Measurements from ENCODE around the gene GUCY2C.
A peak's percentile ranks its signal among the peaks of the same experiment; 100 is the strongest.

GUCY2C gene

DNA sequence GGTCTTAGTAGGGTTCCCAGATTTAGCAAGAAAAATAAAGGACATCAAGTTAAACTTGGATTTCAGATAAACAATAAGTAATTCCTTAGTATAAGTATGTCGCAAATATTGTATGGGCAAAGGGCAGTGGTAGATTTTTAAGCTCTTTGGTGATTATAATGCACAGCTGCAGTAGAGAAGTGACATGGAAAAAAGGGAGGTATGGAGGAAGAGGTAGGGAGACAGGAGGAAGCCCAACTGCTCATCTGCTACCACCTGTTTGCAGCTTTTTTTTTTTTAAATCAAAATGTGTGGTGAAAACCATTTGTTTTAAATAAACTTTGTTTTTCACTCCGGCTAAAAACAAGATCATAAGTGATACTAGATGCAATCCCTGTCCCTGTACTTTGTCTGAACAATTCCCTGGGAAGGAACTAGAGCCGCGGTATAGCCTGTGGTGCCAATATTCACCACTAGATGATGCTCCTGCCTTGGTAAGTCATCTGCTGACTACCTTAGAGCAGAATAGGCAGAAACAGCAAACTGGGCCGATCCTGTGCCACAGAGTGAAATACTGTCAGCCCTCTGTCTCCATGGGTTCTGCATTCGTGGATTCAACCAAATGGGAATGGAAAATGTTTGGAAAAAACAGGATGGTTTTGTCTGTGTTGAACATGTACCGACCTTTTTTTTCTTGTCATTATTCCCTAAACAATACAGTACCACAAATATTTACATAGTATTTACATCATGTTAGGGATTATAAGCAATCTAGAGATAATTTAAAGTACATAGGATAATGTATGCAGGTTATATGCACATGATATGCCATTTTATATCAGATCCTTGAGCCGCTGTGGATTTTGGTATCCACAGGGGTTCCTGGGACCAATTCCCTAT, 66.3 kb downstream of the GUCY2C start:
- peak; percentile 18 to 30 for DNase-seq (ENCODE audit: low read depth in 2 of 2, low spot score in 1 of 2)

DNA sequence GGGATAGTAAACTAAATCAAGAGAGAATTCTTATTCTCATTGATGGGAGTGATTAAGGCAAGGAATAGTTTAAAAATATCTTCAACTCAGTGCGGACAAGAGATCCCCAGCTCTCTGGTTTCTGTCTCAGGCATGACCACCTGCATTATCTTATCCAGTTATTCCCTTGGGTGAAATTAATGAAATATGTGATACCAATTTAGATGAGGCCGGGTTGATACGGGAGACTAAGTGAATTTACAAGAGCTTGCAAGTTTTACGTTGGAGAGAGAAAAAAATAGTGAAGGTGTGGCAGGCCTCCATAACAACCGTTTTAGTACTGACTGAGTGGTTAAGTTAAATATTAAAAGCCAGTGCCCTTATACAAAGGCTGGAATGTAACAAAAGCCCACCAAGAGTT, 67.6 kb downstream of the GUCY2C start:
- no peak for DNase-seq (ENCODE audit: low read depth in 2 of 2, low spot score in 1 of 2)

DNA sequence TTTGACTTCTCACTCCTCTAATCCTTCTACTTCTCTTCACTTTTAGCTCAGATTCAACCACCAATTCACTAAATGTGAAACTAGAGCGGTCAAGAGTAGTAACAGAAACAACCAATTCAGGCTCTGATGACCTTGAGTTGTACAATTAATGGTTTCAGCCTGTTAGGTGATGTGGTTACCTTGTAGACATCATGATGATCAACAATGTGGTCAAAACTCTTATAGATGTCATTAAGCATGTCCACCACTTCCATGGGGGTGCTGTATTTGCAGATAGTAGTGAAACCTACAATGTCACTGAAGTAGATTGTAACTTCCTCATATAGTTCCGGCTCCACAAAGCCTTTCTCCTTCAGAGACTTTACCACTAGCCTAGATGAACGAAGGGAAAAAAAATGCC, 74.6 kb downstream of the GUCY2C start:
- DNase-seq (ENCODE audit: low read depth in 2 of 2, low spot score in 1 of 2), result no peak

DNA sequence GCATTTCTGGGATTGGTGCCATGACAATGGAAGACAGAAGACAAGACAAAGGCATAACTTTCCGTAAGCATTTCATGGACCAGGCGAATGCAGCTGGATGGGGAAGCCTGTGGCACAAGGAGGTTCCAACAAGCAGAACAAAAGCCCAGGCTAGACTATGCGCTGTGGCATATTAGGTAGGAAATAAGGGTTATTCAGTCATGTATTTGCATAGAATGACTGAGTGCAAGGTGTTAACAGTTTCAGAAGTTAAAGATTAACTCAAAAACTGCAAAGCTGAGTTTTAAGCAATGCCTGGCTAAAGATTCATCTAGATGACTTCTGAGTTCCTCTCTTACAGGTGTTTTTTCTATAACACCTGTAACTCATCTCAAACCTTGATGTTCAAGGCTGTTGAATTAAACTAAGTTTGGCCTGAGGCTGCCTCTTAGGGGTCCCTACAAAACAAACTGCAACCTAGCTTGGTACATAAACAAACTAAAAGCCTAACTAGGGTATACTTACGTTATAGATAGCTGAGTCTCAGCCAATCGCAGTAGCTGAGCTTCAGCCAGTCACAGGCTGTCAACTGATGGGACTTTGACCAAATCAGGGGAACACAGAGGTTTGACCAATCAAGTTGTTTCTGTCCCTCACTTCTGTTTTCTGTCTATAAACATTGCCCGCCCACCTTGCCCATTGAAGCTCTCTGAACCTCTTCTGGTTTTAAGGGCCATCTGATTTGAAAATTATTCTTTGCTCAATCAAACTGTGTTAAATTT, 76.5 kb downstream of the GUCY2C start:
- no peak for DNase-seq (ENCODE audit: low read depth in 2 of 2, low spot score in 1 of 2)

DNA sequence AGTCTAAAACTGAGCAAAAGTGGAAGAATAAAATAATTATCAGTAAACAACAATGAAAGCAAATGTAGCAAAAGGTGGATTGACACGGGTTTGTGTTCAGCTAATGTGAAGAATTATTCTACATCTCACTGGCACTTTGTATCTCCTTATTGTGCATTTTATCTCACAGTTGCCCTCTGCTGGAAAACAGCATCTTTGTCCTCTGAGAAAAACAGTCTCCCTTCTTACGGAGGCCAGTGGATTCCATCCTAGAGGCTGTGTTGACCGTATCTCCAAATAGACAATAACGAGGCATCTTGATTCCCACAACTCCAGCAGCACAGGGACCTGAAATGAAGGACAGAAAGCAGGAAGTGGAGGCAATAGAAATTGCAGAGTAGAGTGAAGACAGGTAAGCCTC, 77.4 kb downstream of the GUCY2C start:
- no peak for DNase-seq (ENCODE audit: low read depth in 2 of 2, low spot score in 1 of 2)

DNA sequence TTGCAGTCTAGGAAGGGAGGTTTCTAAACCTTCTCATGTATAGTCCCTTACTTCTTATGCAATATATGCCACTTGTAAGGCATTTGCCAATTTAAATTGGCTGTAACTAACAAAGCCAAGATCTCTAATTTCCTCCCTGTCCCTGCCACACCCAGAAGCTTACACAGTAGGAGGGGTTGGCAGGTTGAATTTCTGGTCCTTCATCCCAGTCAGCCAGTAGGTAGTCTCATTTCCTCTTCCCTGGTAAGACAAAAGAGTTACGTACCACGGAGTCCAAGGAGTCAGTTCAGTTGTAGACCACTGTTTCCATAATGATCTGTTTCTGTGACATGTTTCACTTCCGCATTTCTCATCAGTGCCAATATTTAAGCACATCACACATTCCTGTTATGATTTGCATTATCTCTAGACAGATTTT, 81.7 kb downstream of the GUCY2C start:
- DNase-seq (ENCODE audit: low read depth in 2 of 2, low spot score in 1 of 2), result no peak

DNA sequence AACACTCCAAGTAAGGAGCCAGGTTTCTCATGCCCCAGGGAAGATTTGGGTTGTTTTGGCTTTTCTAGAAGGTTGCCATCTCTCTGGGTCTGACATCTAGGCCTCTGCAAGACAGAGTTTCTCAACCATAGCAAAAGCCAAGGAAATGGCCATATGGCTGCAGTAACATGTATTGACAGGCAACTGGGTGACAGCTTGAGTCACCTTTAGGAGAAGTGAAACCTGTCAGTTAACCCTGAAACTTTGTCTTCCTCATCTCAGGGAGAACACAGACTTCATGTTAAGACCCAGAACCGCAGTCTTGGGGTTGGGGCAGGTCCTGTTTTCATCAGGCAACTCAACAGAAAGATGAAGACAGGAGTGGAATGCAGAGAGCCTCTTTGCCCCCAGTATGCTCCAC, 82.7 kb downstream of the GUCY2C start:
- no peak for DNase-seq (ENCODE audit: low read depth in 2 of 2, low spot score in 1 of 2)

DNA sequence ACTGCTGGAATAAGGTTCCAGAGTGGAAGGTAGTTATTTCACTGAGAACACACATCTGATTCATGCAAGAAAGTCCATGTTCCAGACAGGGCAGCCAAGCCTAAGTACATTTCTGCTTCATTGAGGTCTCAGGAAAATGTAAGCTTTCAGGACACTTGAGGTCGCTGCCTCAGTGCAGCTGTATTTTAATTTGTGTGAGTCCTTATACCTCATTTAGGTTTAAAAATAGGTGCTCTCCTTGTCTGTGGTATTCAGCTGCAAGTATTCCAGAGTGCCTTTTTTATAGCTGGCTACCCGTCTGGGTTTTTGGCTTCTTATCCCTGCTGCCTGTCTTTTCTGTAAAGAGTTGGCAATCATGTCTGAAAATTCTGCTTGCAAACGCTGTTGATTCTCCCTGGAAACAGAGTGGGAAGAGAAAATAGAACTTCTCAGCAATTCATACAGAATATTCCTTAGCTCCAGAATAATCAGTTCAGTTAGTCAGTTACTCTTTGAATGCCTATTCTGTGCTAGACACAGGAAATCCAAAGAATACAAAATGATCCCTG, 83.4 kb downstream of the GUCY2C start:
- no peak for DNase-seq (ENCODE audit: low read depth in 2 of 2, low spot score in 1 of 2)

DNA sequence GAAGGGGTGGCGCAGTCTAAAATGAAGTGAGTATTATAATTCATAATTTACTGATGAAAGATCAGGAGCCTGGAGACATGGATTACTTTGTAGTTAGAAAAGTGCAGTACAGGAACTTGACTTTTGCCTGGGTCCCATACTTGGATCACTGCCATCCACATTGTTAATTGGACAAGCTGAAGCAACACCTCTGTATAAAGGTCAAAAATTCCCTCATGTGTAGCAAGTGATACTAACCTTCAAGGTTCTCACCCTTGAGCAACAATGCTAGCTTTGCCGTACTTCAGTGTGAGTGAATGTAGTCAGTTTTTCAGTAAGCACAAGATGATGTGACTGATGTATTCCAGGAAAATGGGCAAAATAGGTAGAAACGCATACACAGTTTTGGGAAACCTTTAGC, 84.1 kb downstream of the GUCY2C start:
- DNase-seq (ENCODE audit: low read depth in 2 of 2, low spot score in 1 of 2), result no peak

DNA sequence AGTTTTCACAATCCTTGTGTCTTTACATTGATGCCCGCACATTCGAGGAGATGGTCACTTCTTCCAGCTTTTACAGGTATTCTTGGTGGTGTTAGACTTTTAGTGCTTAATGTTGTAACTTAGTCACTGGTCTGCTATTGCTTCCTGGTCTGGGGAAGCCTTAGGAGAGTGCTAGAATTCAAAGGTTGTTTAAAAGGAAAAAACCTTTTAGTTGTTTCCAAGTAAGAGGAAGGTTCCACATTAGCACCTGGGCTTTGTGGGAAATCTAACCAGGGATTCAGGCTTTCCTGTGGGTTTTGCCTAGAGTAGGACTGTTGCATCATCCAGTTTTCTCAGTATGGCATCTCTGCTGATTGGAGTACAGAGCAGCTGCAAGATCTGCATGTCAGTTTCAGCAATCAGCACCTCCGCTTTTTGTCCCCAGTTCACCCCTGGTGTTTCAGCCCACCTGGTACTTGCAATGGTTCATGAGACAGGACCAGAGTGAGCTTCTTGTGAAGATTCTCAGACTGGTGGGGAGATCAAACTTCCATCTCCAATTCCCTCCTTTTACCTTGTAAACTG, 84.7 kb downstream of the GUCY2C start:
- DNase-seq (ENCODE audit: low read depth in 2 of 2, low spot score in 1 of 2), result no peak

DNA sequence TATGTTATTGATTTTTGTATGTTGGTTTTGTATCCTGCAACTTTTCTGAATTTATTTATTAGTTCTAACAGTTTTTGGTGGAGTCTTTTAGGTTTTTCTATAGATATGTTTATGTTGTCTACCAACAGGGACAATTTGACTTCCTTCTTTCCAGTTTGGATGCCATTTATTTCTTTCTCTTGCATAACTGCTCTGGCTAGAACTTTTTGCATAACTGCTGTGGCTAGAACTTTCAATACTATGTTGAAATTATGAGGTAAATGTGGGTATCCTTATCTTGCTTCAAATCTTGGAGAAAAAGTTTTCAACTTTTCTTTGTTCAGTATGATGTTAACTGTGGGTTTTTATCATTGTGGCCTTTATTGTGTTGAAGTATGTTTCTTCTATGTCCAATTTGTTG, 88.8 kb downstream of the GUCY2C start:
- DNase-seq (ENCODE audit: low read depth in 2 of 2, low spot score in 1 of 2), result no peak

DNA sequence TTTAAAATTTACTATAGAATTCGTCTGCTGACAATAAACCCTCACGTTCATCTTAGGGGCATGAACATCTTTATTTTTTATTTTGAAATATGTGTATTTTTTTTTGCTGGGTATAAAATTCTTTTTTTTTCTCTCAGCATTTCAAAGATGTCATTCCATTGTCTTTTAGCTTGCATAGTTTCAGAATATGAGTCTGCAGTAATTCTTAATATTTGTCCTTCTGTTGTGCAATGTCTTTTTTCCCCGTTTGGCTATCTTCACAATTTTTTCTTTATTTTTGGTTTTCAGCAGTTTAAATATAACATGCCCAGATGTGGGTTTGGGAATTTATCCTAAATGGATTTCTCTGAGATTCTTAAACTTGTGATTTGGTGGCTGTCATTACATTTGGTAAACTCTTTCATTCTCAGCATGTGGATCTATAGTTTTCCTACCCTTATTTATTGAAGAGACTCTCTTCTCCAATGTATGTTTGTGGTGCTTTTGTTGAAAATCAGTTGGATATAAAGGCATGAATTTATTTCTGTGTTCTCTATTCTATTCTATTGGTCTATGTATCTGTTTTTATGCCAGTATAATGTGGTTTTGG, 90.9 kb downstream of the GUCY2C start:
- DNase-seq (ENCODE audit: low read depth in 2 of 2, low spot score in 1 of 2), result no peak

DNA sequence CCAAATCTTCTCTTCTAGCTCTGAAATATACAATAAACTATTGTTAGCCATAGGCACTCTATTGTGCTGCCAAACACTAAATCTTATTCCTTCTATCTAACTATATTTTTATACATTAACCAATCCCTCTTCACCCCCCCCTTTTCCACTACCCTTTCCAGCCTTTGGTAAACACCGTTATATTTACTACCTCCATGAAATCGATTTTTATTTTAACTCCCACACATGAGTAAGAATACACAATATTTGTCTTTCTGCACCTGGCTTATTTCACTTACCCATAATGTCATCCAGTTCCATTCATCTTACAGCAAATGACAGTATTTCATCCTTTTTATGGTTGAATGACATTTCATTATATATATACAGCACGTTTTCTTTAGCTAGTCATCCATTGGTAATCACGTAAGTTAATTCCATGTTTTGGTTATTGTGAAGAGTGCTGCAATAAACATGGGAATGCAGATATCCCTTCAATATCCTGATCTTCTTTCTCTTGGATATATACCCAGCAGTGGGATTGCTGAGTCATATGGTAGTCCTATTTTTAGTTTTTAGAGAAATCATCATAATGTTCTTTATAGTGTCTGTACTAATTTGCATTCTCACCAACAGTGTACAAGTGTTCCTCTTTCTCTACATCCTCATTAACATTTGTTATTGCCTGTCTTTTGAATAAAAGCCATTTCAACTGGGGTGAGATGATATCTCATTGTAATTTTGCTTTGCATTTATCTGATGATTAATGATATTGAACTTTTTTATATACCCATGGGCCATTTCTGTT, 94.5 kb downstream of the GUCY2C start:
- DNase-seq (ENCODE audit: low read depth in 2 of 2, low spot score in 1 of 2), result no peak

DNA sequence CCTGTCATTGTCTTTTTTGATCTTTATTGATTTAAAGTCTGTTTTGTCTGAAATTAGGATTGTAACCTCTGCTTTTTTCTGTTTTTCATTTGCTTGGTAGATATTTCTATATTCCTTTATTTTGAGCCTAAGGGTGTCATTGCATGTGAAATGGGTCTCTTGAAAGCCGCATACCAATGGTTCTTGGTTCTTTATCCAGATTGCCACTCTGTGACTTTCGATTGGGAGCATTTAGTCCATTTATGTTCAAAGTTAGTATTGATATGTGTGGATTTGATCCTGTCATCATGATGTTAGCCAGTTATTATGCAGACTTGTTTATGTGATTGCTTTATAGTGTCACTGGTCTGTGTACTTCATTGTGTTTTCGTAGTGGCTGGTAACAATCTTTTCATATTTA, 98.9 kb downstream of the GUCY2C start:
- DNase-seq (ENCODE audit: low read depth in 2 of 2, low spot score in 1 of 2), result no peak

DNA sequence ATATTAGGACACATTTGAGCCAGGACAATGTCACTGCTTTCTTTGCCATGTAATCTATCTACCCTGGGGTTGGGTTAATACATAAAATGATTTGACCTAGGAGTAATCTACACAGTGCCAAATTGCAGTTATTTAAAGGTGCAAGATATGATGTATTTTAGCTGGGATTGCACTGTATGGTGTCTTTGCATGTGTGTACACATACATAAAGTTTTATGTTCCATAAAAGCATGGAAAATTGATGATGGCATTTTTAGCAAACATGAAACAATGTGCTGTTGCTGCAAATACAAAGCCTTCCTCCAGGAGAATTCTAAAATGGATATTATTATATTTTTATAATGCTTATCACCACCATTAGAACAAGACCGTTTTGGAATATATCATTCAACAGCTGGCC, 104.7 kb downstream of the GUCY2C start:
- no peak for DNase-seq (ENCODE audit: low read depth in 2 of 2, low spot score in 1 of 2)

DNA sequence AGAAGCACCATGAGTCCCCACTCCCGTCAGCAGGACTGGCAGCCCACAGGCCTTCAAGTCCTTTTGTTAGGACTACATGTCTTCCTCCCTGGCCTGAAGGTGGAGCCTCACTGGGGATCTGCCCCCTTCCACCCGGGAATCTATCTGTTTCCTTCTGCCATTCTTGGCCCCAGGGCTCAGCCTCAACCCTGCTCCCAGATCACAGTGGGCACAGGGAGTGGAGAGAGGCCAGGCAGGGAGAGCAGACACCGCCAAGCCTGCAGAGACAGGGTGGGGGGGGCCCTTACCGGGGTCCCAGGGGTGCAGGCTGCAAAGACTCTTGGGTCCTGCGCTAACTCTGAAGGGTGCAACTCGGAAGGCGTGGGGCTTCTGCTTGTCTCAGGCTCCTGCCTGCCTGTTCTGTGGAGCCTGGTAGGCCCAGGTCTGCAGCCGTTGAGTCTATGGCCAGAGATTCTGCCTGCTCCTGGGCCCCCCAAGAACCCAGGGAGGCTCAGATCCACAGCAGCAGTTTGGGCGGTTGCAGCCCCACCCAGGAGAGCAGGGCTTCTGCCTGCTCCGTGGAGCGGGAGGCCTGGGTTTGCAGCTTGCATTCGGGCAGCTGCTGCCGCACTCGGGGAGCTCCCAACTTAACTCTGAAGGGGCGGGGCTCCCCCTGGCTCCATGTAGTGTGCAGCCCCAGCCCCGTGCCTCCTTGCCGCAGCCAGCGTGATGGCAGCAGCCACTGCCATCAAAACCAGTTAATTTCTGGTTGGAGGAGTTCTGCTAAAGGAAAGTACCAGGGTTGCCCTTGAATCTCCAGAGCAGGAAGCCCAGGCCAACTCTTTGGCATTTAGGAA, 107.0 kb downstream of the GUCY2C start:
- no peak for DNase-seq (ENCODE audit: low read depth in 2 of 2, low spot score in 1 of 2)

DNA sequence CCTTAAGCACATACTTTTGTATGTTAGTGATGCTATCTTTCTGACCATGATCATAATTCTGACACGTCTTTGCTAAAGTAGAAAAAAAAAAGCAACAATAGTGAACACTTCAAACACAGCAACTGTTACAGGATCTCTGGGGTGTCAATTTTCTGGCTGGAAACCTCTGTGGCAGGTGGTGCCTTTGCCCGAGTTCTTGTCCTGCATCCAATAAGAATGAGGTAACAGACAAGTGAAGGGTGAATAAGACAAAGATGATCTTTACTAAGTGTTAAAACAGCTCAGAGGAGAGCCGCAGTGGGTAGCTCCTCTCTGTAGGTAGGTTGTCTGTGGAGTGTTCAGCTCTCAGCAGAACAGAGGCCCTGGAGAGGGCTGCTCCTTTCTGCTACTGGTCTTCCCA, 107.8 kb downstream of the GUCY2C start:
- DNase-seq (ENCODE audit: low read depth in 2 of 2, low spot score in 1 of 2), result no peak

DNA sequence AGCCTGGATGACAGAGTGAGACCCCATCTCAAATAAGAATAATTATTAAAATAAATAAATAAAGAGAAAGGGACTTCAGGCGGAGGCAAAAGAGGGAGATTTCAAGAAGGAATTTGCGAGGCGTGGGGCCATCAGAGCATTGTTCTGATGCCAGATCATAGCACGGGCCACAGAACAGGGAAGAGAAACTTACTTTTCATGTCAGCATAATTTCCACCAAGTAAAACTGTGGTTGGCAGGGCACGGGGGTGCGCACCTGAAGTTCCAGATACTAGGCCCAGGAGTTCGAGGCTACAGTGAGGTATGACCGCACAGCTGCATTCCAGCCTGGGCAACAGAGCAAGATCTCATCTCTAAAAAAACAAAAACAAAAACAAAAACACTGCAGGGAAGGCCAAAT, 117.8 kb downstream of the GUCY2C start:
- no peak for DNase-seq (ENCODE audit: low read depth in 2 of 2, low spot score in 1 of 2)

DNA sequence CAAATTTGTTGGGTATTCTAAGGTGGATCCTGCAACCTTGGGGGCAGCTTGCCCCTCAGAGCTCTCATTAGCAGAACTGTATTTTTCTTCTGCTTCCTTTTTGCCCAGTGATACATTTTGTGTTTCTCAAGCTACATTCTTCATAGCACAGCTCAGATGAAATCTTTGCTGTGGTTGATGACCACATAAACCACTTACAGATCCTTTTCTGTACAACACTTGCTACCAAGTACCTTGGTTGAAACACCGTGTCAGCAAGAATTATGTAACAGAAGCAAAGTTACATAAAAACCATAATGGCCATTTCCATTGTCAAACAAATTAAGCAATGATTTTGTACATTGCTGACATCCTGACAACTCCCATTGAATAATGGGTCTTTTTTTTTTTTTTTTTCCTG, 119.1 kb downstream of the GUCY2C start:
- no peak for DNase-seq (ENCODE audit: low read depth in 2 of 2, low spot score in 1 of 2)

DNA sequence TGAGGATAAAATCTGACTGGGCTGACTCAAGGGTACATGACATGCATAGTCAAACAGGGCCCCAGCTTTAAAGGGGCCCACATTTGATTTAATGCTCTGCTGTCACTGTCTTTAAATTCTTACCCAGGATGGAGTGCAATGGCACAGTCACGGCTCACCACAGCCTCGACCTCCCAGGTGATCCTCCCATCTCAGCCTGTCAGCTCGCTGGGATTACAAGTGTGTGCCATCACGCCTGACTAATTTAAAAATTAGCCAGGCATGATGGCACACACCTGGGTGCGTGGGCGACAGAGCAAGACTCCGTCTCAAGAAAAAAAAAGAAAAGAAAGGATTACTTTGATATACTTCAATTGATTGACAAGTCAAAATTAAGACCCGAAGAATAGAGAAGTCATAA, 119.5 kb downstream of the GUCY2C start:
- DNase-seq (ENCODE audit: low read depth in 2 of 2, low spot score in 1 of 2), result no peak

Data from stimulated activated CD8-positive, alpha-beta memory T cell treated with anti-CD3 and anti-CD28 coated beads, Interleukin-4, amount 100 ng/mL, for 1 hour (primary cell).